GM21619 (cell line): Measurements from ENCODE around the gene ERC1.

Source experiments
- ATAC-seq: cut with Tn5 transposase; IDR thresholded peaks from one replicate; pipeline ENCODE4 v1.9.1; 2021; ENCODE audit not compliant: unreplicated experiment

ERC1 gene

GRCh38 chr12:1502379-1502720, 511.3 kb downstream of the ERC1 start:
- no peak for ATAC-seq

- ATAC-seq, result no peak
These were observed 511.8 kb downstream of the ERC1 start for GRCh38 chr12:1502831-1503230.

GRCh38 chr12:1503281-1503711, 512.3 kb downstream of the ERC1 start:
- no peak for ATAC-seq

- ATAC-seq, result no peak
These were observed 513.4 kb downstream of the ERC1 start for GRCh38 chr12:1504304-1504894.

GRCh38 chr12:1504895-1505311, 513.9 kb downstream of the ERC1 start:
- ATAC-seq, result no peak

- ATAC-seq, result no peak
These were observed 514.6 kb downstream of the ERC1 start for GRCh38 chr12:1505576-1505975.

GRCh38 chr12:1507308-1507707, 516.3 kb downstream of the ERC1 start:
- ATAC-seq, result no peak

- ATAC-seq, result no peak
These were observed 518.5 kb downstream of the ERC1 start for GRCh38 chr12:1509413-1510052.

GRCh38 chr12:1510056-1510812, 519.2 kb downstream of the ERC1 start:
- no peak for ATAC-seq

- ATAC-seq, result no peak
These were observed 524.0 kb downstream of the ERC1 start for GRCh38 chr12:1515010-1515409.

- no peak for ATAC-seq
These were observed 524.4 kb downstream of the ERC1 start for GRCh38 chr12:1515428-1515827.

GRCh38 chr12:1517007-1517406, 526.0 kb downstream of the ERC1 start:
- no peak for ATAC-seq

- no peak for ATAC-seq
These were observed 526.9 kb downstream of the ERC1 start for GRCh38 chr12:1517734-1518525.

- no peak for ATAC-seq
These were observed 527.8 kb downstream of the ERC1 start for GRCh38 chr12:1518591-1519516.

GRCh38 chr12:1519642-1520041, 528.6 kb downstream of the ERC1 start:
- ATAC-seq, result no peak

GRCh38 chr12:1523046-1523445, 532.0 kb downstream of the ERC1 start:
- no peak for ATAC-seq

- ATAC-seq, result no peak
These were observed 532.6 kb downstream of the ERC1 start for GRCh38 chr12:1523558-1524050.

GRCh38 chr12:1525858-1526257, 534.8 kb downstream of the ERC1 start:
- no peak for ATAC-seq

- ATAC-seq, result no peak
These were observed 536.8 kb downstream of the ERC1 start for GRCh38 chr12:1527789-1528188.

GRCh38 chr12:1528791-1529190, 537.8 kb downstream of the ERC1 start:
- ATAC-seq, result no peak
